Activated CD4-positive, alpha-beta T cell treated with anti-CD3 and anti-CD28 coated beads for 4 hours (primary cell): ENCODE results near the gene MTHFD2L.

Experiments used
- DNase-seq, 2 donors: peaks; one replicate each; pipeline ENCODE4 v3.0.0-alpha.2; 2020

Gene MTHFD2L

DNA sequence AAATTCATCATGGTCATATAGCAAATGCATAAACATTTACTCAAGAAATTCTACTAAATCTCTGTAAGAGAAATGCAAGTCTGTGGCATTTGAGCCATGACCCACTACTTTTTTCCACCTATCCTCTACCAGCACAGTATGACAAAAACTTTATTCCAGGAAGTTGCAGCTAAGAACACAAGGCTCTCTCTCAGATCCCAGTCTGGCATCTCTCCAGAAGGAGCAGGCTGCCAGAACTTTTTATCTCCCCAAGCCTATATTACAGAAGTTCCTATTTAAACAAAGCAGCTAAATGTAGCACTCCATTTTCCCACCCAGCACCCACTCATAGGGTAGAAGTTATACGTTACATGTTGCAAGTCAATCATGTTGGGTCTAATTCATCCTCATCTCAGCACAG is 101.0 kb downstream of the MTHFD2L start:
- DNase-seq = no peak

DNA sequence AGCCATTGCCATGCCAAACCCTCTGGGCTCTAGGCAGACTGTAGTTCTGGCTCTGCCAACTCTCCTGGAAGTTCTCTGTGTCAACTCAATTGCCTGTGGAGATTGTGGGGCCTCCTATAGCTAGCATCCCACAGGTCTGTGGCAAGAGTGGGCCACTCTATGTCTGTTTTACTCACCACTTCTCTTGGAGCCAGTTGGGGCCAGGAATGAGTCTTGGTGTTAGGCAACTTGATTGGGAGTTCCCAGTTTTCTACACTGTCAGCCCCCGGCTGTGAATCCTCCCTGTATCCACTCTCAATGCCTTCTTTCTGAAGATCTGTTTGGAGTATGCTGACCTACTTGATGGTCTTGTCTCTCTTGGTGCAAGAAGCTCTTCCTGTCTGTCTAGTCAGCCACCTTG is 102.1 kb downstream of the MTHFD2L start:
- no peak for DNase-seq

DNA sequence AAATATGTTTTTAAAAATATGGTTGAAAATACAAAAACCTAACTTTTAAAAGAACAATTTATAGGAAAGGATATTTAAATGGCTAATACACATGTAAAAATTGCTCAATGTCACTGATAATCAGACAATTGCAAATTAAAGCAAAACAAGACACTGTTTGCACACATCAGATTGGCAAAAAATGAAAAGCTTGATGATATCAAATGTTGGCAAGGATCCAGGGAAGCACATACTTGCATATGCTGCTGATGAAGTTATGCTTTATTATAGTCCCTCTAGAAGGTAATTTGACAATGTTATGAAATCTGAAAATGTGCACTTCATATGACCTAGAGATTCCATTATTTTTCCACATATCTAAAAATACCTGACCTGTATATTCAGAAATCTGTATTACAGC is 104.6 kb downstream of the MTHFD2L start:
- no peak for DNase-seq

DNA sequence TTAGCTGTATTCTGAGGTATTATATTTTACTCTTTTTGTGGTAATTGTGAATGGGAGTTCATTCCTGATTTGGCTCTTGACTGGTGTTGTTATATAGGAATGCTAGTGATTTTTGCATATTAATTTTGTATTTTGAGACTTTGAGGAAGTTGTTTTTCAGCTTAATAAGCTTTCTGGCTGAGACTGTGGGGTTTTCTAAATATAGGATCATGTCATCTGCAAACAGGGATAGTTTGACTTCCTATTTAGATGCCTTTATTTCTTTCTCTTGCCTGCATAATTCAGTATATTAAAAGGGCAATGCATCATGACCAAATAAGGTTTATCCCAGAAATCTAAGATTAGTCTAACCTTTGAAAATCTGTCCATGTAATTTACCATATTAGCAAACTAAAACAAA is 105.6 kb downstream of the MTHFD2L start:
- no peak for DNase-seq

DNA sequence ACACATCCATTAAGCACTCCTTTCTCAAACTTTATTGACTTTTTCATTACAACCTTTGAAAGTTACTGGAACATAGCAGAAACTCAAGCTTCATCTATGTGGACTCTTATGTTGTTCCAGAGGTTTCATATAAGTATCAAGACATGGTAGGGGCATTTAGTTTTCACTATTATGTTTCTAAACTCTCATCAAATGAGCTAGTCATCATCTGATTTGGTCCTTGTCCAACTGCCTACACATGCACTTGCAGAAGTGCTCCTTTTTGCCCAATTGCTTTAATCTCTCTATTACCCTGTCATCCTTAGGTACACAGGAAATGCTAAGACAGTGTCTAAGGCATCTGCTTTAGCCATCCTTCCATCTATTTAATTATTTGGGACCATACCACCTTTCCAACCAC is 108.2 kb downstream of the MTHFD2L start:
- DNase-seq = no peak

GRCh38 chr4:74267998-74268606 is 110.2 kb downstream of the MTHFD2L start:
- no peak for DNase-seq

- no peak for DNase-seq
These were observed 110.7 kb downstream of the MTHFD2L start for GRCh38 chr4:74268643-74269042.

GRCh38 chr4:74278490-74278889 is 120.6 kb downstream of the MTHFD2L start:
- no peak for DNase-seq

DNA sequence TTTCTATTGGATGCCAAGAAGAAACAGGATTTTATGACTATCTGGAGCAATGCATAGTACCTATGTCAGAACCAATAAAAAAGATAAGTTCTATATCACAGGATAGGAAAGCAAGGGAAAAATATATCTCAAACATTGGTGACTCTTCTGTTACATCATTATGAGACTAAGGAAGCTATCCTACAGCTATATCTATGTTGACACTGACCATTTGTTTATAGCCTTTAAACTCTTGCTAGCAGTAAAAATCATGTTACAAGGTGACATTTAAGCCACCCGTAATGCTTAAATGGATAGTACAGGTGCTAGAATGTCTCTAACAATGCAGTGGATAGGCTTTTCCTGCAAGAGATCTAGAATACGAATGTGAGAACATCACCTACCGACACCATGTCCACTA is 121.8 kb downstream of the MTHFD2L start:
- no peak for DNase-seq

DNA sequence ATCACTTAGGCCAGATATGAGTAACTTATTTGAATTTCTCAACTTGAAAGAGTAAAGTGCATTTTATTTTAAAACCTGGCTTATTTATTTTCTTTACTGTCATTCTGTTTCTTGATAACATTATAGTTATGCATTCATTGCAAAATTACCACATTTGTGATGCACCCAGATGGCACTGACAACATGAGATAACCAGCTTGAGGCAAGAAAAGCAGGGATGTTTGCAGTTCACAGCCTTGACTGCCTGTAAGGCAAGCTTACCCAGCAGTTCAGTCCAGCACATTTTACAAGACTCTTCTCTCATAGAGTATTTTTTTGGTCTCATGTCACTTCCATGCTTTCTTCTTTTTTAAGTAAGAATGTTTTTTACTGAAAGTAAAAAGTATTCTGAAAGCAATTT is 125.0 kb downstream of the MTHFD2L start:
- no peak for DNase-seq

DNA sequence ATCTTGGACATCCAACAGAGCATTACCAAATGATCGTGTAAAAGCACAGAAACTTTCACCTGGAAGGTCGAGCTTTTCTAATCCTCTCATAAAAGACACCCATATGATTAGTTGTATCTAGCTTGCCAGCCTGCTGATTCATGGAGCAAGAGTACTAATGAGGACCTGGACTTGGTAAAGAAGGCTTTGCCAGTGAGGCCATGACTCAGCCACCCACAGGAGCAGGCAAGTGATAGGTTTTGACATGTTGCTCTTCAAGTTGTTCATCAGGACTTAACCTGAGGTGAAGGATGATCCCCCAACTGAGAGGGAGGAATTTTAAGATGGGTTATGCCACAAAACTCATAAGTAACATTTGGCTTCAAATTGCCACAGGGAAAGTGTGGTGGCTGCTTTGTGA is 125.7 kb downstream of the MTHFD2L start:
- DNase-seq = no peak

DNA sequence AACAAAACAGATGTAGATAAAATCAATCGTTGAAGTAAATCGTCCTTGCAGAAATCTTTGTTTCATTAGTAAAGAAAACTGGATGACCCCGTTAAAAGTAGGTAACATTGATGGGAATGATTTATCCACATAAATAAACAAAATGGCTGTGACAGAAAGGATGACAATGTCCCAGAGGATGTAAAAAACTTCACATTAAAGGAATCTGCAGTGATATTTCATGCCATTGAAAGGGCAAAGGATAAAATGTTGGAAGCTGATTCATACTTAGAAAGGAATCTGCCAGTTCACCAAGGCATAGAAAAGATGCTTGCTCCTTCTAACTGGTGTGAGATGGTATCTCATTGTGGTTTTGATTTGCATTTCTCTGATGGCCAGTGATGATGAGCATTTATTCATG is 126.1 kb downstream of the MTHFD2L start:
- DNase-seq = no peak

GRCh38 chr4:74287164-74287563 is 129.2 kb downstream of the MTHFD2L start:
- no peak for DNase-seq

GRCh38 chr4:74287791-74288190 is 129.9 kb downstream of the MTHFD2L start:
- DNase-seq = no peak

DNA sequence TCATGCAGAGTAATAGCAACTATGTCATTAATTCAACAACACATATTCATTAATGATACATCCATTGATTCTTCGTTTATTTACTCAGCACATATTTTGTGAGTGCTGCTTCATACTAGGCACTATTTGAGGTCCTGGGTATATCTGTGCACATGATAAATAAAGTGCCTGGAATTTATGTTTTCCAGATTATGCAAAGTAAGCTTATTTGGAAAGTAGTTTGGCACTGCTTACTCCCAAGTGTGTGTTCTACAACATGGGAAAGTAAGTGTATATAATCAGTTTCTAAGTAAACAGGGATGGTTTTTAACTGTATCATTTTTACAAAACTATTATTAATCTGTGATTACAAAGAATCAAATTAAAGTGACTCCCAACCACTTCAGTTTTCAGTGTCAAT is 133.6 kb downstream of the MTHFD2L start:
- no peak for DNase-seq

DNA sequence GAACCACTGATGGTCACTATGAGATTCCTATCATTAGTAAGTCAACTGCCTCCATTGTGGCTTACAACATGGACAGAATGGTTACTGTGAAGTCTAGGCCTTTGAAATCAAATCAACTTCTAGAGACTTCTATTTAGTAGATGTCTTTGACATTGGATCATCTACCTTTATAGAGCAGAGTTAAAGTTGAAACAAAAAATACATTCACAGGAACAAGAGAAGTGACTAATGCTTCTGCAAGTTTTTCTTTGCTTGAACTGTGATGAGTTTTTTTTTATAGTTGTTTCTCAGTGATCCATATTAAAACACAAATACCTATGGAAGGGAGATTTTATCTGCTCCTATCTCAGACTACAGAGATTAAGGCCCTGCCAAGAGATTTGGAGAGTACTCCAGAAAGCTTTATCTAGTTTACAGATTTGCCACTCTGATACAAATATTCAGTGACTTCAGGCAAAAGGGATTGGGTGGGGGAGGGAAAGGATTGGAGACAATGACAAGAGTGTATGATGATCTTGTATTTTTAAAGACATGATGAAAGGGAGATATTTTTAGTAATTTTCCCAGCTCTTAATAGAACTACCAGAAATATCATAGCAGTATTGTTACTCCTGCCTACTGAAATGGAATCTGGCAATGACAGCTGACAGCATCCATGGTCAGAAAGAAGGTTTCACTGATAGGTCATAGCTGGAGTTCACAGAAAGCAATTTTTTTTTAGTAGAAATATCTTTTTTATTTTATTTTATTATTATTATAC is 134.4 kb downstream of the MTHFD2L start:
- no peak for DNase-seq

GRCh38 chr4:74293558-74293957 is 135.6 kb downstream of the MTHFD2L start:
- no peak for DNase-seq

DNA sequence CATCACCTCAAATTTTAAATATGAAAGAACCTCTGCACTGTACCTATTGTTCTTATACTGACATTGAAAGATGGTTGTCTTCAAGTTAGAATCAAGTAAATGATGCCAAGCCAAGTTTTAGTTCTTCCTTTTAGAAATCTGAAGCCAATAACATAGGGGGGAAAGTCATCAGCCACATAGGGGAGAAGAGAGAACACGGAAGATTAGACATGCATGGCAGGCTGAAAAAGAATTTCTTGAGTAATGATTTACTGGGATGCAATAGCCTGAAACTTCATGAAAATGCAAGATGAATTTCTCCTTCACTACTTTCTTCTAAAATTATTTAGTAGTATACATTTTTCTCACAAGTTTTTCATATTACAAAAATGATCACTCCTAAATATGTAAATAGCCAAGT is 136.8 kb downstream of the MTHFD2L start:
- DNase-seq = no peak

GRCh38 chr4:74297539-74297938 is 139.6 kb downstream of the MTHFD2L start:
- no peak for DNase-seq

DNA sequence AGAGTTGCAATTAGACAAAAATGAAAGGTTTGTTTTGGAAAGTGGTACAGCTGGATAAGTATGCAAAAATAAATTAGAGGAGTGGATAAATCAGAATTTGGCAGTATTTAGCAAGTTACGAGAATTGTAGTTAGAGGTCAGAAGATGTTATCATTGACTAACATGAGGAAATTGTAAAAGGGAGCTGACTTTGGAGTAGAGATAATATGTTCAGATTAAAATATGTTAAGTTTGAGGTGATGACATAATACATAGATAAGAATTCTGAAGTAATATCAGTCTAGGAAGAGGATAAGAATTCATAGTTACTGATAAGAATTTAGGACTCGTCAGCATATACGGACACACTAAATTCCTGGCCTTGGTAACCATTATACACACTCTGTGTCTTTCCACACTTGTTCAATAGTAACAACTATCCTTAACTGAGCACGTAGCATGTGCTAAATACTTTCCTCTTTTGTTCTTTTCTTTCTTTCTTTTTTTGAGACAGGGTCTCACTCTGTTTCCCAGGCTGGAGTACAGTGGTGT is 146.2 kb downstream of the MTHFD2L start:
- DNase-seq = no peak

DNA sequence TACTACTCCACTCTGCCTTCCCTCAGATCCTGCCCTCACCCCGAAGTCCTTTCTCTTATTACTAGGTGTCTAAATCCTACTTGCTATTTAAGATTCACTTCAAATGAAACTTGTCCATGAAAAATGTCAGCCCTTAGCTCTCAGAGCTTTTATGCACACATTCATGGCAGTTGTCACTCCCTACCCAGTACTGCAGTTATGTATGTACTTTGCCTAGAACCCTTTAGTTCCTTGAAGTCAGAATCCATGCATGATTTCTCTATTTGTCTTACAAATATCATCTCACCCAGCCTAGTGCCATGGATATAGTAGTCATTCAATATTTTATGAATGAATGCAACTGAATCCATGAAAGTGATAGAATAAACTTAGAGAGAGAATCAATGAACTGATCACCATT is 147.1 kb downstream of the MTHFD2L start:
- no peak for DNase-seq

GRCh38 chr4:74307170-74307569 is 149.3 kb downstream of the MTHFD2L start:
- no peak for DNase-seq

DNA sequence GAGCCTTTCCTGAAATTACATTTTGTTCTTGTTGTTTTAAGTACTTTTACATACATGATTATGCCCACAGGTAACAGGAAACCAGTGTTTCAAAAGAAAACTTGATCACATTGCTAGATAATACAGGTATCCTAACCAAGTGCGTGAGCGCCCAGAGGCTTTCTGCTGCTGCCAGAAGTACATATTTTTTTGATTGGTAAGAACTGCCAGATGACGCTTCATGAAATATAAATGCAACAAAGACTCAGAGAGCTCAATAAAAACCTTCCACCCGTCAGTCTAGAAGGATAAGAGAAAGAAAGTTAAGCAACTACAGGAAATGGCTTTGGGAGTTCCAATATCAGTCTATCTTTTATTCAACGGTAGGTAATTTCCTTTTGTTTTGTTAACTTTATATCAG is 150.3 kb downstream of the MTHFD2L start, which contains the start of gene EPGN:
Gene EPGN (plus strand): TSS at position 256 of the 400 bp plus-strand sequence. CDS start 64 bp downstream, at position 320.
- DNase-seq = no peak

GRCh38 chr4:74309223-74309622 is 151.3 kb downstream of the MTHFD2L start:
- no peak for DNase-seq
